DOHH2 (cell line): ENCODE data around the gene CR1.

Experiments used
- CTCF ChIP-seq: fragments of 200-600 bp; sonication (generic); IDR thresholded peaks from one replicate; pipeline ENCODE4 v1.5.1; 2014; ENCODE audit warnings: antibody characterized with exemption, mild to moderate bottlenecking, low read depth, low read length; ENCODE audit not compliant: poor library complexity, severe bottlenecking
- EZH2phosphoT487 ChIP-seq: fragments of 200-600 bp; sonication (generic); IDR thresholded peaks from 2 replicates; pipeline ENCODE4 v1.6.1; 2017; ENCODE audit warnings: borderline replicate concordance, mild to moderate bottlenecking, antibody characterized with exemption, low read length, moderate library complexity, mixed read lengths

- TF ChIP-seq CTCF (no peak), EZH2phosphoT487 (no peak)
Observed at GRCh38 chr1:207649210-207649753, 153.3 kb downstream of the CR1 start.
